GM12865 (cell line): ENCODE data around the gene MLLT3.
"Not testable (repeated sequence)": the region's sequence is repeated elsewhere in the genome, so short reads cannot be mapped to it uniquely, and the experiment has no call there.

Experiments used
- DNase-seq: peaks from one replicate; pipeline ENCODE4 v3.0.0; 2010; ENCODE audit warnings: low read depth
- H3K4me3 ChIP-seq: 2 replicates; pipeline ENCODE4 v1.5.1; 2011; ENCODE audit warnings: mild to moderate bottlenecking, low read depth, low read length, control low read depth
- TF ChIP-seq, protein P1 (sequence below): IDR thresholded peaks from 2 replicates; pipeline ENCODE4 v1.5.1; 2011; ENCODE audit warnings: low read length, control low read depth, low read depth, inconsistent platforms; ENCODE audit not compliant: insufficient read depth; ENCODE audit errors: missing control alignments

MLLT3 gene

DNA sequence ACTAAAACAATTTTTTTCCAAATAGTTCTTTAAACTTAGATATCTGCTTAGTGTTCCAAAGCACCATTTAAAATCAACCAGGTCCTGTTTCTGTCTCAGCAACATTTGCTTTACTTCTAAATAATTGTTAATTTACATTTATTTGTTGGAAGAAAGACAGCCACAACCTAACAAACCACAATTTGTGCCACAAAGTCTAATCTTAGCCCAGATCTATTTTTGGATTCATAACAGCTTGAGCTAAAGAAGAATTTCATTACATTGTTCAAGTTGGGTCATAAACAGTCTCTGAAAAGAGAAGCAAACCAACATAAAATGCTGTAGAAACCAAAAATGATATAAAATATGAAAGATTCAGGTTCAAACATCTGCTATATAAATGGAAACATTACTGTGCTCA lies 24.4 kb downstream of the MLLT3 start:
- DNase-seq, result no peak
- TF ChIP-seq, protein P1, sequence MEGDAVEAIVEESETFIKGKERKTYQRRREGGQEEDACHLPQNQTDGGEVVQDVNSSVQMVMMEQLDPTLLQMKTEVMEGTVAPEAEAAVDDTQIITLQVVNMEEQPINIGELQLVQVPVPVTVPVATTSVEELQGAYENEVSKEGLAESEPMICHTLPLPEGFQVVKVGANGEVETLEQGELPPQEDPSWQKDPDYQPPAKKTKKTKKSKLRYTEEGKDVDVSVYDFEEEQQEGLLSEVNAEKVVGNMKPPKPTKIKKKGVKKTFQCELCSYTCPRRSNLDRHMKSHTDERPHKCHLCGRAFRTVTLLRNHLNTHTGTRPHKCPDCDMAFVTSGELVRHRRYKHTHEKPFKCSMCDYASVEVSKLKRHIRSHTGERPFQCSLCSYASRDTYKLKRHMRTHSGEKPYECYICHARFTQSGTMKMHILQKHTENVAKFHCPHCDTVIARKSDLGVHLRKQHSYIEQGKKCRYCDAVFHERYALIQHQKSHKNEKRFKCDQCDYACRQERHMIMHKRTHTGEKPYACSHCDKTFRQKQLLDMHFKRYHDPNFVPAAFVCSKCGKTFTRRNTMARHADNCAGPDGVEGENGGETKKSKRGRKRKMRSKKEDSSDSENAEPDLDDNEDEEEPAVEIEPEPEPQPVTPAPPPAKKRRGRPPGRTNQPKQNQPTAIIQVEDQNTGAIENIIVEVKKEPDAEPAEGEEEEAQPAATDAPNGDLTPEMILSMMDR, result no peak
- no peak overlapping the region for H3K4me3 ChIP-seq

DNA sequence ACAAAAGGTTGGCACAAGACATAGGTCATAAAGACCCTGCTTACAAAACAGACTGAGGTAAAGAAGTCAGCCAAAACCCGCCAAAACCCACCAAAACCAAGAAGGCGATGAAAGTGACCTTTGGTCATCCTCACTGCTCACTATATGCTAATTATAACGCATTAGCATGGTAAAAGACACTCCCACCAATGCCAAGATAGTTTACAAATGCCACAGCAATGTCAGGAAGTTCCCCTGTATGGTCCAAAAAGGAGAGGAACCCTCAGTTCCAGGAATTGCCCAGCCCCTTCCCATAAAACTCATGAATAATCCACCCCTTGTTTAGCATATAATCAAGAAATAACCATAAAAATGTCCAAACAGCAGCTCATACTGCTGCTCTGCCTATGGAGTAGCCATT lies 27.7 kb downstream of the MLLT3 start:
- DNase-seq, result no peak
- TF ChIP-seq, protein P1, result no peak
- no peak overlapping the region for H3K4me3 ChIP-seq

DNA sequence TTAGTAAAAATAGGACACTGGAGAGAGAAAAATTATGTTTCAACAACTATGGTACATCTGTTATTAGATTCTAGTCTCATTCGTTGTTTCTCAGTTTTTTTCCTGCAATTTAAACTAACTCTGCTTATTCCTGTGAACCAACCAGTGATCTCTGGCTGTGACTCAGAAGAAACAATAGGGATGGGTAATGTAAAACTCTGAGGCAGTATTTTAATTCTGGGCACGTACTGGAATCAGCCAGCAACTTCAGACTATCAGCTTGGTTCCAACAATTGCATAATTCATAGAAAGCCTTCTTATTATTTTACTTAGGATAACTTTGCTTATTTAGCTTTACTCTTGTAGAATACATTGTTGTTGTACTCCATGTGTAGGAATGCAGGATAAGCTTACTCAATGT lies 28.8 kb downstream of the MLLT3 start:
- no peak overlapping the region for H3K4me3 ChIP-seq
- no peak for DNase-seq
- TF ChIP-seq, protein P1, result no peak

DNA sequence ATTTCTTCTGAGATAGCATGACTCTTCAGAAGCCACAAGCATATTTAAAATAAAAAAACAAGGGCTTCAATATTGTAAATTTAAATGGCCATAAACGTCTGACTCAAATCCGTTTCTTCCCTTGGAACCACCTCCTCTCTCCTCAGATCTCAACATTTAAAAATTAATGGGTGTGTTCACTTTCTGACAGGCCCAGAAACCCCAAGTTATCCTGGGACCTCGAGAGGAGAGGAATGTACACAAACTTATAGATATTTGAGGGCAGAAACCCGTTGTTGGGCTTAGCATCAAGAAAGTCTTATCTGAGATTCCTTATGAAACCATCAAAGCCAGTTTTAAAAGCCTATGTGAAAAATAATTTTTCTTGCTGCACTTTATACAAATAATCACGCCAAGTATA lies 29.2 kb downstream of the MLLT3 start:
- TF ChIP-seq, protein P1, result no peak

DNA sequence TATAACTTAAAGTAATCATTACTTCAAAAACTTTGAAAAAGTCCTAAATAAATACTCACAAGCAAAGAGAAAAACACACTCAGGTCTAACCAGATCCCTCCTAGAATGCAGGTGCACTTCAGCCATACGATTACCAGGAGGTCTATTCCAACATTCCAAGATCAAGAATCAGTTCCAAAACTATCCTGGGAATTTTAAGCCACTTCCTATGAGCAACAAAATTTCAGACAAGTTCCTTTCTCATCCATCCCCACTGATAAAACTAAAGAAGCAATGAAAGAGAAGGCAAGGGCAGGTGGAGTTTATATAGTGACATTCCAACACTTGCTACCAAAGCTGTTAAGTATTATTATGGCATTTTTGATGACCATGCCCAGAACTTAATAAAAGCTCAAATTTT lies 29.6 kb downstream of the MLLT3 start:
- no peak for DNase-seq
- H3K4me3 ChIP-seq, result no peak overlapping the region
- TF ChIP-seq, protein P1, result no peak

More for the DNA sequence above, 29.2 kb downstream of the MLLT3 start:
- H3K4me3 ChIP-seq, result no peak overlapping the region
- no peak for DNase-seq

DNA sequence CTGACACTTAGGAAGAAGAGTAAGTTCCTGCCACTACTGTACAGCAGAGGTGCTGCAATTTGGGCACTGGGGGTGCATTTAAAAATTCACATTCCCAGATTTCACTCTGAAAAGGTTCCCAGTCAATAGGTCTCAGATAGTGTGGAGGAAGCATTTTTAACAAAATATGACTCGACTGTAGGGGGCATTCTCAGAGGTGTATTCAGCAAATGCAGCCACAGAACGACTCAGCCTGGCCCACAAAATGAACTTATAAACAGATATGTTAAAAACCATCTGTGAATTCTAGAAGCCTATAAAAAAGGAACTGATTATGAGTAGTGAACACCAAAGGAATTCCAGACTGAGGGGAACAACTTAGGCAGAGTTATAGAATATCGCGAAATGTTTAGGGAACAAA lies 31.1 kb downstream of the MLLT3 start:
- H3K4me3 ChIP-seq, result no peak overlapping the region
- TF ChIP-seq, protein P1, result no peak
- DNase-seq, result no peak

DNA sequence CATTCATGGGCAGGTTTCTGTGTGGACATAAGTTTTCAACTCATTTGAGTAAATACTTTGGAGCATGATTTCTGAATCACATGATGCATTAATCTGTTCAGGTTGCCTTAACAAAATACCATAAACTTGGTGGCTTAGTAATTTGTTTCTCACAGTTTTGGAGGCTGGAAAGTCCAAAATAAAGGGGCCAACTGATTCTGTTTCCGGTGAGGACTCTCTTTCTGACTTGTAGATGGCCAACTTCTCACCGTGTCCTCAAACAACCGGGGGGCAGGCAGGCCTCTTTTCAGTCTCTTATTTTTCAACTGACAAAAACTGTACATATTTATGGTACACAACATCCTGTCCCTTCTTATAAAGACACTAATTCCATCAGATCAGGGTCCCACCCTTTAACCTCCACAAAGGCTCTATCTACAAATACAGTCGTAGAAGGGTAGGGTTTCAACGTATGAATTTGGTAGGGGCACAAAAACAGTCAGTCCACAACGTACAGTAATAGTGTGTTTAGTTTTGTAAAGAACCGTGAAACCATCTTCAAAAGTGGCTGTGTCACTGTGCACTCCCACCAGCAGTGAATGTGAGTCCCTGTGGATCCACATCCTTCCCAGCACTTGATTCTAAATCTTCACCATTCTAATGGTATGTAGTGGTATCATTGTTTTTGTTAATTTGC lies 37.2 kb downstream of the MLLT3 start:
- DNase-seq, result peak; percentile 45
- TF ChIP-seq, protein P1, result no peak

DNA sequence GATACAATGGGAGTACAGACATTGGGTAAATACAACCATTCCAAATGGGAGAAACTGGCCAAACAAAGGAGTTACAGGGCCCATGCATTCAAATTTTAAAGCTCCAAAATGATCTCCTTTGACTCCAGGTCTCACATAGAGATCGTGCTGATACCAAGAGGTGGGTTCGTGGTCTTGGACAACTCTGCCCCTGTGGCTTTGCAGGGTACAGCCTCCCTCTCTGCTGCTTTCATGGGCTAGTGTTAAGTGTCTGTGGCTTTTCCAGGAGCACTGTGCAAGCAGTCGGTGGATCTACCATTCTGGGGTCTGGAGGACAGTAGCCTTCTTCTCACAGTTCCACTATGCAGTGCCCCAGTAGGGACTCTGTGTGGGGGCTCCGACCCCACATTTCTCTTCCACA lies 39.2 kb downstream of the MLLT3 start:
- H3K4me3 ChIP-seq, DNase-seq: not testable (repeated sequence)

More for the DNA sequence above, 37.2 kb downstream of the MLLT3 start:
- no peak overlapping the region for H3K4me3 ChIP-seq
